ENCODE measurements around the gene STK17A. TPM values are rescaled to one million over a fixed set of nuclear protein-coding genes. Genes with fewer than 3 reads are reported as not detected.
A peak's percentile ranks its signal among the peaks of the same experiment; 100 is the strongest.
"Not testable (repeated sequence)": the region's sequence is repeated elsewhere in the genome, so short reads cannot be mapped to it uniquely, and the experiment has no call there.

STK17A gene
- total RNA-seq, 6 donors from 2014 or later = 18.2 to 78.0 (median 38.6) TPM

DNA sequence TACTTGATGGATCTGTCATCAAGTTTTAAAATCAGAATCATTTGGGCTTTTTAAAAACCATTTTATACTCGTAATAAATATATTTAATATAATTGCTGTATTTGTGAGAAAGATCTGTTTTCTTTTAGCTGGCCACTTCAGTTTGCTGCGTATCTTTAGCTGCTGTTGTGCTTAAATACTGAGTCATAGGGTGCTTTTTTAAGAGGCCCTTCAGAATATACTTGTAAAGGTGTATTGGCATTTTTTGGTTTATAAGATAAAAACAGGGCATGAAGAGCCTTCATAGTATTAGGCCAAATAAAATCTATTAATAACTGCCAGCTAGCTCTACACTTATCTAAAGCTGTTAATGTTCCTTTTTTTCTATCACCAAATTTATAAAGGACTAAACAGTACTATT lies 43.8 kb downstream of the STK17A start:
- peak overlapping the region in 3 of 4 donors; percentile 34 to 67 (median 46) for H3K27ac ChIP-seq
- H3K27me3 ChIP-seq = no peaks in the 10 kb centered on the region
- no peak for ATAC-seq (ENCODE audit: low FRiP score in 2 of 2)
- H3K9me3 ChIP-seq = no peaks in the 10 kb centered on the region
- H3K4me1 ChIP-seq = peaks cover 9 to 37% (median 13%) of the 10 kb centered on the region in 4 donors
- H3K4me3 ChIP-seq = no peak overlapping the region
- no peak for DNase-seq
- no peak for TF ChIP-seq POLR2AphosphoS5 (IDR thresholded peaks at IDR 0.05)
- TF ChIP-seq, protein P1, sequence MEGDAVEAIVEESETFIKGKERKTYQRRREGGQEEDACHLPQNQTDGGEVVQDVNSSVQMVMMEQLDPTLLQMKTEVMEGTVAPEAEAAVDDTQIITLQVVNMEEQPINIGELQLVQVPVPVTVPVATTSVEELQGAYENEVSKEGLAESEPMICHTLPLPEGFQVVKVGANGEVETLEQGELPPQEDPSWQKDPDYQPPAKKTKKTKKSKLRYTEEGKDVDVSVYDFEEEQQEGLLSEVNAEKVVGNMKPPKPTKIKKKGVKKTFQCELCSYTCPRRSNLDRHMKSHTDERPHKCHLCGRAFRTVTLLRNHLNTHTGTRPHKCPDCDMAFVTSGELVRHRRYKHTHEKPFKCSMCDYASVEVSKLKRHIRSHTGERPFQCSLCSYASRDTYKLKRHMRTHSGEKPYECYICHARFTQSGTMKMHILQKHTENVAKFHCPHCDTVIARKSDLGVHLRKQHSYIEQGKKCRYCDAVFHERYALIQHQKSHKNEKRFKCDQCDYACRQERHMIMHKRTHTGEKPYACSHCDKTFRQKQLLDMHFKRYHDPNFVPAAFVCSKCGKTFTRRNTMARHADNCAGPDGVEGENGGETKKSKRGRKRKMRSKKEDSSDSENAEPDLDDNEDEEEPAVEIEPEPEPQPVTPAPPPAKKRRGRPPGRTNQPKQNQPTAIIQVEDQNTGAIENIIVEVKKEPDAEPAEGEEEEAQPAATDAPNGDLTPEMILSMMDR (IDR thresholded peaks at IDR 0.05) = no peak
- TF ChIP-seq POLR2A (IDR thresholded peaks at IDR 0.05) = no peak
- TF ChIP-seq EP300 (IDR thresholded peaks at IDR 0.05) = no peak
- peaks cover 0 to 45% (median 18%) of the 10 kb centered on the region in 4 donors for H3K36me3 ChIP-seq
- WGBS, 2 donors = 76 to 81% methylated on average over 2 of the region's 2 CpGs

DNA sequence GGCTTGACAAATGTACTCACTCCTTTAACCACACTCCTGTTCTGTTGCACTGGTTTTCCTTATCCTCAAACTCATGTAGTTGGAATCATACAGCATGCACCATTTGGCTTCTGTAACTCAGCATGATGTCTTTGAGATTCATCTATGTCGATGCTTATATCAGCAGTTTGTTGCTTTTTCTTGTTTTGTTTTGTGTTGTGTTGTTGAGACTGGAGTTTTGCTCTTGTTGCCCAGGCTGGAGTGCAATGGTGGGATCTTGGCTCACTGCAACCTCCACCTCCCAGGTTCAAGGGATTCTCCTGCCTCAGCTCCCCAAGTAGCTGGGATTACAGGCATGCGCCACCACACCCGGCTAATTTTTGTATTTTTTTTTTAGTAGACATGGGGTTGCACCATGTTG lies 44.9 kb downstream of the STK17A start:
- Histone ChIP-seq H3K36me3 (peaks cover 0 to 52% (median 20%) of the 10 kb centered on the region in 4 donors), H3K4me1 (peaks cover 9 to 36% (median 13%) of the 10 kb centered on the region in 4 donors)
- H3K27me3 ChIP-seq; ATAC-seq (ENCODE audit: low FRiP score in 2 of 2); H3K27ac ChIP-seq; H3K4me3 ChIP-seq; DNase-seq; H3K9me3 ChIP-seq: not testable (repeated sequence)
- 93 to 98% methylated on average over 3 of the region's 3 CpGs for WGBS, 2 donors

DNA sequence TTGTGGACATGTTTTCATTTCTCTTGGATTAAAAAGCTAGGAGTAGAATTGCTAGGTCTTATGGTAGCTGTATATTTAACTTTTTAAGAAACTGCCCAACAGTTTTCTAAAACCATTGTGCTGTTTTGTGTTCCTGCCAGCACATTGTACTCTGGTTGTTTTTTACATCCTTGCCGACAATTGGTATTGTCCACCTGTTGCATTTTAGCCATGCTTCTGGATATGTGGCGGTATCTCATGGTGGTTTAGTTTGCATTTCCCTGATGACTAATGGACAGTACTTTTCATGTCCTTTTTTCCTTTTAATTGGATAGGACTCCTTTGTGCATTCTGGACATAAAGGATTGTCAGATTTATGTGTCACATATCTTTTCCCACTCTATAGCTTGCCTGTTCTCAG lies 45.5 kb downstream of the STK17A start:
- H3K9me3 ChIP-seq = no peaks in the 10 kb centered on the region
- no peaks in the 10 kb centered on the region for H3K27me3 ChIP-seq
- TF ChIP-seq POLR2A (IDR thresholded peaks at IDR 0.05) (no peak), POLR2AphosphoS5 (IDR thresholded peaks at IDR 0.05) (no peak), EP300 (IDR thresholded peaks at IDR 0.05) (no peak)
- TF ChIP-seq, protein P1 (IDR thresholded peaks at IDR 0.05) = no peak
- DNase-seq (no peak), ATAC-seq (ENCODE audit: low FRiP score in 2 of 2) (no peak)
- H3K27ac ChIP-seq = no peak overlapping the region
- WGBS, 2 donors = 86 to 98% methylated on average over 2 of the region's 2 CpGs
- H3K4me3 ChIP-seq = no peak overlapping the region
- peaks cover 9 to 34% (median 13%) of the 10 kb centered on the region in 4 donors for H3K4me1 ChIP-seq
- peaks cover 0 to 55% (median 21%) of the 10 kb centered on the region in 4 donors for H3K36me3 ChIP-seq

DNA sequence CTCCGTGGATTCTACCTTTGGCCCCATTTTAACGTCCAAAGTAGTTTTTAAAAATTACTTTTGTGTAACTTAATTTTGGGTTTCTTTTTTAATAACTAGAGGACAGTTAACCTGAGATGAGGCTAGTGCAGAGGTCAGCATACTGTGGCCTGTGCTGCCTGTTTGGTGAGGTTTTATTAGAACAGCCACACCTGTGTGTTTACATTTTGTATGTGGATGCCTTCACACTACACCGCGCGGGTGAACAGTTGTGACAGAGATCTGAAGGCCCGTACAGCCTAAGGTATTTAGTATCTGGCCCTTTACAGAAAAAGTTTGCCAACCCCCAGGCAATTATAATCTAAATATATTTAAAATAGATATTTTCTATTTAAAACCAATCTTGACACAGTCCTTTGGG lies 46.9 kb downstream of the STK17A start:
- peak overlapping the region in 1 of 4 donors; percentile 44 for H3K27ac ChIP-seq
- no peak for ATAC-seq (ENCODE audit: low FRiP score in 2 of 2)
- no peaks in the 10 kb centered on the region for H3K27me3 ChIP-seq
- H3K36me3 ChIP-seq = peaks cover 0 to 53% (median 17%) of the 10 kb centered on the region in 4 donors
- H3K4me3 ChIP-seq = no peak overlapping the region
- TF ChIP-seq, protein P1 (IDR thresholded peaks at IDR 0.05) = no peak
- H3K4me1 ChIP-seq = peaks cover 3 to 28% (median 11%) of the 10 kb centered on the region in 4 donors
- H3K9me3 ChIP-seq = no peaks in the 10 kb centered on the region
- 71 to 84% methylated on average over 6 of the region's 6 CpGs for WGBS, 2 donors
- DNase-seq = no peak

DNA sequence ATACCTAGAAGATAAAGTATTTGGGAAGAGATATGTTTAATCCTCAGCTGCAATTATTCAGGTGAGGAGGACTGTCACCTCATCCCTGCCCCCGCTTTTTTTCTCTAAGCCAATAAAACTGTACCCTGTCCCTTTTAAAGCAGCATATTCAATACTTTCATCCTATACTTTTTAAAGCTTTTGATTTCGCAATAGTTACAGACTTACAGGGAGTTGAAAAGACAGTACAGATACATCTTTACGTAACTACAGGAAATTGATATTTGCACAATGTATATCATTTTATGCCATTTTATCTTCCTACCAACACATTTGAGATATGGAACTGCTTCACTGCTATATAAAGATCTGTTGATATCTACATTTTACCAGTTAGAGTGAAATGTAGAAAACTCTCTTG lies 47.6 kb downstream of the STK17A start:
- H3K4me1 ChIP-seq = peaks cover 2 to 28% (median 12%) of the 10 kb centered on the region in 4 donors
- no peak for TF ChIP-seq POLR2A (IDR thresholded peaks at IDR 0.05)
- no peak overlapping the region for H3K4me3 ChIP-seq
- ATAC-seq (ENCODE audit: low FRiP score in 2 of 2) = no peak
- no peak for DNase-seq
- 79 to 89% methylated on average over 3 of the region's 3 CpGs for WGBS, 2 donors
- H3K9me3 ChIP-seq = no peaks in the 10 kb centered on the region
- H3K27me3 ChIP-seq = no peaks in the 10 kb centered on the region
- peaks cover 0 to 55% (median 13%) of the 10 kb centered on the region in 4 donors for H3K36me3 ChIP-seq
- no peak overlapping the region for H3K27ac ChIP-seq

DNA sequence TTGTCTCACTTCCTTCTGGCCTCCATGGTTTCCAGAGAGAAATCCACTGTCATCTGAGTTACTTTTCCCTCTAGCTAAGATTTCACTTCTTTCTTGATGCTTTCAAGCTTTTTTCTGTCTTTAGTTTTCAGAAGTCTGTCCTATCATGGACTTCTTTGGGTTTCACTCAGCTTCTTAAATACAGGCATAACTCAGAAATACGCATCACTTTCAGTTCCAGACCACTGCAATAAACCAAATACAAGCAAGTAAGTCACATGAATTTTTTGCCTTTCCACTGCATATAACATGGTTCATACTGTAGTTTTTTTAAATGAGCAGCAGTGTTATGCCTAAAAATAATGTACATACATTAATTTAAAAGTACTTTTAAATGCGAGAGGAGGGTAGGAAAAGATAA lies 48.7 kb downstream of the STK17A start:
- WGBS, 2 donors = 88 to 92% methylated on average over 2 of the region's 2 CpGs
- H3K36me3 ChIP-seq = peaks cover 0 to 55% (median 13%) of the 10 kb centered on the region in 4 donors
- no peak for DNase-seq
- TF ChIP-seq POLR2AphosphoS5 (IDR thresholded peaks at IDR 0.05) (no peak), POLR2A (IDR thresholded peaks at IDR 0.05) (no peak), EP300 (IDR thresholded peaks at IDR 0.05) (no peak)
- TF ChIP-seq, protein P1 (IDR thresholded peaks at IDR 0.05) = no peak
- H3K4me1 ChIP-seq = peaks cover 0 to 24% (median 10%) of the 10 kb centered on the region in 4 donors
- no peak for ATAC-seq (ENCODE audit: low FRiP score in 2 of 2)
- peak overlapping the region in 1 of 4 donors; percentile 14 for H3K27ac ChIP-seq
- no peak overlapping the region for H3K4me3 ChIP-seq
- no peaks in the 10 kb centered on the region for H3K9me3 ChIP-seq
- H3K27me3 ChIP-seq = no peaks in the 10 kb centered on the region

Data from upper lobe of left lung (tissue), 6 donors.